DND-41 (cell line): ENCODE measurements around the gene C19orf47.

ENCODE experiments used
- CTCF ChIP-seq: IDR thresholded peaks from 2 replicates; pipeline ENCODE4 v1.5.1; 2012; ENCODE audit warnings: borderline replicate concordance, low read length, moderate library complexity, mild to moderate bottlenecking; ENCODE audit not compliant: poor library complexity, severe bottlenecking; ENCODE audit errors: extremely low read depth
- EZH2 ChIP-seq: IDR thresholded peaks from 3 replicates; pipeline ENCODE4 v1.6.1; 2012; ENCODE audit warnings: borderline replicate concordance, low read depth, mild to moderate bottlenecking, moderate library complexity, low read length, inconsistent platforms; ENCODE audit not compliant: severe bottlenecking

- no peak for TF ChIP-seq EZH2
- no peak for TF ChIP-seq CTCF
These were observed 69.1 kb downstream of the C19orf47 start for GRCh38 chr19:40279120-40279551.
